Chondrocyte (in vitro differentiated cells): ENCODE results near the gene EBPL. TPM values are rescaled to one million over a fixed set of nuclear protein-coding genes. Genes with fewer than 3 reads are reported as not detected.

Source experiments
- DNase-seq: peaks from one replicate; pipeline ENCODE4 v3.0.0; 2021; ENCODE audit warnings: mixed read lengths, low spot score
- H3K27ac Mint-ChIP-seq: one replicate; pipeline ENCODE4 v1.8.0; 2021; ENCODE audit warnings: mild to moderate bottlenecking, moderate library complexity, mixed read lengths; ENCODE audit not compliant: unreplicated experiment
- H3K27me3 Mint-ChIP-seq: 2 replicates; pipeline ENCODE4 v1.8.0; 2021; ENCODE audit warnings: low read depth, mixed read lengths
- H3K36me3 Mint-ChIP-seq: 2 replicates; pipeline ENCODE4 v1.8.0; 2021; ENCODE audit warnings: low read depth, mixed read lengths
- H3K4me1 Mint-ChIP-seq: 2 replicates; pipeline ENCODE4 v1.8.0; 2021; ENCODE audit warnings: low read depth, mild to moderate bottlenecking, mixed read lengths
- H3K4me3 Mint-ChIP-seq: one replicate; pipeline ENCODE4 v1.8.0; 2021; ENCODE audit warnings: mild to moderate bottlenecking, moderate library complexity, mixed read lengths; ENCODE audit not compliant: unreplicated experiment
- H3K9me3 Mint-ChIP-seq: 2 replicates; pipeline ENCODE4 v1.8.0; 2021; ENCODE audit warnings: low read depth, mixed read lengths
- total RNA-seq: library from RNA; stranded (reverse); gene quantifications from 3 replicates; pipeline ENCODE4 v1.2.1, GENCODE V29; 2021
- TF ChIP-seq, protein P1 (sequence below): fragments of 200-600 bp; sonication (generic); IDR thresholded peaks from 2 replicates; pipeline ENCODE4 v1.5.0; 2021; ENCODE audit warnings: antibody characterized with exemption, mild to moderate bottlenecking, moderate library complexity

The EBPL gene
- total RNA-seq, 1 donor from 2014 or later: 23.8 TPM

GRCh38 chr13:49627831-49628652 lies 63.2 kb downstream of the EBPL start, which contains the start of gene ARL11:
TSS of gene ARL11 (plus strand) at chr13:49628507. CDS start at chr13:49630448, 1,941 bp downstream.
- no peaks in the 10 kb centered on the region for H3K36me3 Mint-ChIP-seq
- no peak within 1 kb of the TSS for H3K27ac Mint-ChIP-seq
- H3K4me3 Mint-ChIP-seq: no peak within 1 kb of the TSS

GRCh38 chr13:49625392-49626079 lies 65.8 kb downstream of the EBPL start:
- Mint-ChIP-seq H3K36me3 (no peaks in the 10 kb centered on the region), H3K27ac (no peak overlapping the region), H3K4me1 (no peaks in the 10 kb centered on the region), H3K9me3 (no peaks in the 10 kb centered on the region), H3K27me3 (no peaks in the 10 kb centered on the region), H3K4me3 (no peak overlapping the region)
- no peak for DNase-seq
- TF ChIP-seq, protein P1, sequence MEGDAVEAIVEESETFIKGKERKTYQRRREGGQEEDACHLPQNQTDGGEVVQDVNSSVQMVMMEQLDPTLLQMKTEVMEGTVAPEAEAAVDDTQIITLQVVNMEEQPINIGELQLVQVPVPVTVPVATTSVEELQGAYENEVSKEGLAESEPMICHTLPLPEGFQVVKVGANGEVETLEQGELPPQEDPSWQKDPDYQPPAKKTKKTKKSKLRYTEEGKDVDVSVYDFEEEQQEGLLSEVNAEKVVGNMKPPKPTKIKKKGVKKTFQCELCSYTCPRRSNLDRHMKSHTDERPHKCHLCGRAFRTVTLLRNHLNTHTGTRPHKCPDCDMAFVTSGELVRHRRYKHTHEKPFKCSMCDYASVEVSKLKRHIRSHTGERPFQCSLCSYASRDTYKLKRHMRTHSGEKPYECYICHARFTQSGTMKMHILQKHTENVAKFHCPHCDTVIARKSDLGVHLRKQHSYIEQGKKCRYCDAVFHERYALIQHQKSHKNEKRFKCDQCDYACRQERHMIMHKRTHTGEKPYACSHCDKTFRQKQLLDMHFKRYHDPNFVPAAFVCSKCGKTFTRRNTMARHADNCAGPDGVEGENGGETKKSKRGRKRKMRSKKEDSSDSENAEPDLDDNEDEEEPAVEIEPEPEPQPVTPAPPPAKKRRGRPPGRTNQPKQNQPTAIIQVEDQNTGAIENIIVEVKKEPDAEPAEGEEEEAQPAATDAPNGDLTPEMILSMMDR: no peak

More at GRCh38 chr13:49627831-49628652, 63.2 kb downstream of the EBPL start, which contains the start of gene ARL11:
- no peak for DNase-seq
- no peaks in the 10 kb centered on the region for H3K9me3 Mint-ChIP-seq
- H3K27me3 Mint-ChIP-seq: no peaks in the 10 kb centered on the region
- TF ChIP-seq, protein P1: no peak
- H3K4me1 Mint-ChIP-seq: no peaks in the 10 kb centered on the region

DNA sequence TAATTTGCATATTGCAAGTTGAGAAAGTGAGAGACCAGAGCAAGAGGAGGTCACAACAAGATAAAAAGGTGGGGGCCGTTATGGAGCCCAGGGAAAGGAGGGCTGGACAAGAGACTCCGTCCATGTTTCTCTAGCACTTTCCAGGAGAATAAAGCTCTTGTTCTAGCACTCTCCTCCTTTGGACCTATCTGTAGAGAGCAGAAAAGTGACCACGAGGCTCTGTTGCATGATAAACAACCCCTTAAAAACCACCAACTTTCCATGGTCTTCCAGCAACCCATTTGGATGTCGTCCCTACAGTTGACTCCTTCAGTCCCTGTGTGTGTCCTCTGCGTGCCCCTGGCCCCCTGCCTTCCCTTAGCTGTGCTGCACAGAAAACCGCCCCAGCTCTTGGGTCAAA lies 67.1 kb downstream of the EBPL start:
- H3K4me1 Mint-ChIP-seq: no peaks in the 10 kb centered on the region
- no peak overlapping the region for H3K4me3 Mint-ChIP-seq
- TF ChIP-seq, protein P1: no peak
- DNase-seq: no peak
- H3K9me3 Mint-ChIP-seq: no peaks in the 10 kb centered on the region
- no peaks in the 10 kb centered on the region for H3K36me3 Mint-ChIP-seq
- H3K27me3 Mint-ChIP-seq: no peaks in the 10 kb centered on the region
- H3K27ac Mint-ChIP-seq: no peak overlapping the region

DNA sequence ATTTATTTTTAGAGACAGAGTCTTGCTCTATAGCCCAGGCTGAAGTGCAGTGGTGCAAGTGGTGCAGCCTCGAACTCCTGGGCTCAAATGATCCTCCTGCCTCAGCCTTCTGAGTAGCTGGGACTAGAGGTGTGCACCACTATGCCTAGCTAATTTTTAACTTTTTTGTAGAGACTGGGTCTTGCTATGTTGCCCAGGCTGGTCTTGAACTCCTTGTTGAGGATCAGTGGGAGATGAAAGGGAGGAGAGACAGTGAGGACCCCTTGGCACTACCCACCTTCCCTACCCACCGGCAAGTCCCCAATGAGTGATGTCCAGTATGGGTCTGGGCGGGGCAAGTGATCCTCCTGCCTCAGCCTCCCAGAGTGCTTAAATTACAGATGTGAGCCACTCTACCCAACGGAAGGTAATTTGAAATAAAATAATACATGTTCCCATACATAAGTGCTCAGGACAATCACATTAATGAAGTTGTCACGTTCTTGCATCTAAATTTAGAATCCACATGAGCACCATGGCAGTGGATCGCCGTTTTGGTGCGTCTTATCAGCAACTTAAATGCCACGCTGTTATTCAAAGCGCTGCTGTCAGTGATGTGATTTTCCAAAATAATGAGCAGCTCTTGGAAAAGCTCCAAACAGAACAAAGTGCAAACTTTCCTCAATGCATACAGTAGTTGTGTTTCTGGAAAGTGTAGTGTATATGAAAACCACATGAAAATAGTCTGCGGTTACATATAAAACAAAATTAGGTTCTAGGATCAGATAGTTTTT lies 68.9 kb downstream of the EBPL start:
- no peaks in the 10 kb centered on the region for H3K4me1 Mint-ChIP-seq
- no peak for DNase-seq

More for the DNA sequence above, 68.9 kb downstream of the EBPL start:
- no peaks in the 10 kb centered on the region for H3K27me3 Mint-ChIP-seq
- H3K36me3 Mint-ChIP-seq: no peaks in the 10 kb centered on the region
- no peak overlapping the region for H3K4me3 Mint-ChIP-seq
- H3K9me3 Mint-ChIP-seq: no peaks in the 10 kb centered on the region
- H3K27ac Mint-ChIP-seq: no peak overlapping the region
- TF ChIP-seq, protein P1: no peak
